IPS-NIHi7 (cell line): Measurements from ENCODE around the gene B3GNT7.
"Not testable (repeated sequence)": the region's sequence is repeated elsewhere in the genome, so short reads cannot be mapped to it uniquely, and the experiment has no call there.

Source experiments
- DNase-seq: peaks from one replicate; pipeline ENCODE4 v3.0.0; 2012; ENCODE audit warnings: mixed read lengths; ENCODE audit errors: extremely low spot score

The B3GNT7 gene

GRCh38 chr2:231425811-231426703, 30.5 kb downstream of the B3GNT7 start:
- peak; percentile 55 for DNase-seq

GRCh38 chr2:231427116-231427515, 31.6 kb downstream of the B3GNT7 start:
- DNase-seq = no peak

DNA sequence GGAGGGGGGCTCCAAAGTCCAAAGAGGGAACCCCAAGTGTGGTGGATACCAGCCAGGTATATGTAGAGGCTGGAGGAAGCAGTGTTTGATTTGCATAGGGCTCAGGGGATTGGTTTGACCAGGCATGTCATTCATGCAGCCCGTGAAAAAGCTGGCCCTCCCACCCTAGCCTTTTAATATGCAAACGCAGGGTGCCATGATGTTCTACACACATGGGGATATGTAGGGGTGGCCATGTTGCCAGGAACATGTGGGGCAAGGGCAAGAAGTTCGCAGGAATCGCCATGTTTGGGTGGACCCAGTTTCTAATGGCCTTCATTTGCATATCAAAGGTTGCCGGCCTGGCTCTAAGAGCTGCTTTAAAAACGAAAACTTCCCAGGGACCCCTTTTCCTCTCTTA, 33.6 kb downstream of the B3GNT7 start:
- no peak for DNase-seq

DNA sequence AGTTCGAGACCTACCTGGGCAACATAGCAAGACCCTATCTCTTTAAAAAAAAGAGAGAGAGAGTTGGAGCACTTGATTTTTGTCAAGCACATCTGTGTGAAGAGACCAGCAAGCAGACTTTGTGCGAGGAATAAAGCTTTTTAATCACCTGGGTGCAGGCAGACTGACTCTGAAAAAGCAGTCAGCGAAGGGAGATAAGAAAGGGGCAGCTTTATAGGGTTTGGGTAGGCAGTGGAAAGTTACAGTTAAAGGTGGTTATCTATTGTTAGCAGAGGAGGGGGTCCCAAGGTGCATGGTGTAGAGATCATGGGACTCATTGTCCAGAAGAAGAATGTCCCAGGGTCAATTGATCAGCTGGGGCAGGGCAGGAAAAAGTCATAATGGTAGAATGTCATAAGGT, 34.4 kb downstream of the B3GNT7 start:
- DNase-seq = no peak

DNA sequence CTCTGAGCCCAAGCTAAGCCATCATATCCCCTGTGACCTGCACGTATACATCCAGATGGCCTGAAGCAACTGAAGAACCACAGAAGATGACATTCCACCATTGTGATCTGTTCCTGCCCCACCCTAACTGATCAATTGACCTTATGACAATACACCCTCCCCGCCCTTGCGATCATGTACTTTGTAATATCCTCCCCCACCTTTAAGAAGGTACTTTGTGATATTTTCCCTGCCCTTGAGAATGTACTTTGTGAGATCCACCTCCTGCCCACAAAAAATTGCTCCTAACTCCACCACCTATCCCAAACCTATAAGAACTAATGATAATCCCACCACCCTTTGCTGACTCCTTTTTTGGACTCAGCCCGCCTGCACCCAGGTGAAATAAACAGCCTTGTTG, 34.9 kb downstream of the B3GNT7 start:
- not testable (repeated sequence) for DNase-seq

- DNase-seq = no peak
Measured at GRCh38 chr2:231431606-231432005, 36.1 kb downstream of the B3GNT7 start.

GRCh38 chr2:231433990-231434389, 38.5 kb downstream of the B3GNT7 start:
- DNase-seq = no peak

GRCh38 chr2:231436957-231437356, 41.4 kb downstream of the B3GNT7 start:
- DNase-seq = no peak

- no peak for DNase-seq
Measured at GRCh38 chr2:231449503-231450054, 54.1 kb downstream of the B3GNT7 start.

GRCh38 chr2:231450548-231450989, 55.1 kb downstream of the B3GNT7 start:
- no peak for DNase-seq
